Astrocyte (in vitro differentiated cells and primary cell): ENCODE results near the gene TST.

Experiments
- EZH2 ChIP-seq: IDR thresholded peaks from 2 replicates; pipeline ENCODE4 v1.6.1; 2012; ENCODE audit warnings: mild to moderate bottlenecking, low read length, inconsistent platforms; ENCODE audit not compliant: insufficient read depth
- TF ChIP-seq, protein P1 (sequence below): IDR thresholded peaks from 2 replicates; pipeline ENCODE4 v1.5.1; 2011; ENCODE audit warnings: low read depth, mild to moderate bottlenecking, inconsistent platforms, low read length, moderate library complexity; ENCODE audit not compliant: insufficient read depth

- TF ChIP-seq, protein P1, sequence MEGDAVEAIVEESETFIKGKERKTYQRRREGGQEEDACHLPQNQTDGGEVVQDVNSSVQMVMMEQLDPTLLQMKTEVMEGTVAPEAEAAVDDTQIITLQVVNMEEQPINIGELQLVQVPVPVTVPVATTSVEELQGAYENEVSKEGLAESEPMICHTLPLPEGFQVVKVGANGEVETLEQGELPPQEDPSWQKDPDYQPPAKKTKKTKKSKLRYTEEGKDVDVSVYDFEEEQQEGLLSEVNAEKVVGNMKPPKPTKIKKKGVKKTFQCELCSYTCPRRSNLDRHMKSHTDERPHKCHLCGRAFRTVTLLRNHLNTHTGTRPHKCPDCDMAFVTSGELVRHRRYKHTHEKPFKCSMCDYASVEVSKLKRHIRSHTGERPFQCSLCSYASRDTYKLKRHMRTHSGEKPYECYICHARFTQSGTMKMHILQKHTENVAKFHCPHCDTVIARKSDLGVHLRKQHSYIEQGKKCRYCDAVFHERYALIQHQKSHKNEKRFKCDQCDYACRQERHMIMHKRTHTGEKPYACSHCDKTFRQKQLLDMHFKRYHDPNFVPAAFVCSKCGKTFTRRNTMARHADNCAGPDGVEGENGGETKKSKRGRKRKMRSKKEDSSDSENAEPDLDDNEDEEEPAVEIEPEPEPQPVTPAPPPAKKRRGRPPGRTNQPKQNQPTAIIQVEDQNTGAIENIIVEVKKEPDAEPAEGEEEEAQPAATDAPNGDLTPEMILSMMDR: no peak
- no peak for TF ChIP-seq EZH2
Measured at GRCh38 chr22:36968249-36968964, 50.8 kb downstream of the TST start.
